ENCODE measurements around the gene CDADC1. TPM values are rescaled to one million over a fixed set of nuclear protein-coding genes. Genes with fewer than 3 reads are reported as not detected.

The CDADC1 gene
- total RNA-seq, 1 donor from 2014 or later: 1.7 TPM

GRCh38 chr13:49308097-49308875, 60.6 kb downstream of the CDADC1 start:
- Mint-ChIP-seq H3K27me3 (ENCODE audit: insufficient read depth, low read depth) (peaks cover 1% of the 10 kb centered on the region), H3K27ac (no peak overlapping the region), H3K9me3 (no peaks in the 10 kb centered on the region), H3K36me3 (no peaks in the 10 kb centered on the region), H3K4me1 (peaks cover 16% of the 10 kb centered on the region), H3K4me3 (no peak overlapping the region)
- Histone ChIP-seq H2AFZ (replicated peaks) (no peak overlapping the region), H3F3A (ENCODE audit: low read depth) (no peaks in the 10 kb centered on the region), H3K4me3 (no peak overlapping the region), H3K27me3 (no peaks in the 10 kb centered on the region), H3K4me2 (no peak overlapping the region), H3K27ac (no peak overlapping the region), H3K79me2 (ENCODE audit: low read depth) (no peaks in the 10 kb centered on the region), H4K20me1 (ENCODE audit: low read depth) (no peaks in the 10 kb centered on the region), H3K9ac (no peak overlapping the region), H3K4me1 (no peaks in the 10 kb centered on the region), H3K36me3 (no peaks in the 10 kb centered on the region), H3K9me3 (ENCODE audit: low read depth) (no peaks in the 10 kb centered on the region)
- no peak for DNase-seq (ENCODE audit: low spot score)
- TF ChIP-seq CTCF (IDR thresholded peaks at IDR 0.05) (no peak), EZH2 (IDR thresholded peaks at IDR 0.05) (no peak), EZH2phosphoT487 (IDR thresholded peaks at IDR 0.05) (no peak)

DNA sequence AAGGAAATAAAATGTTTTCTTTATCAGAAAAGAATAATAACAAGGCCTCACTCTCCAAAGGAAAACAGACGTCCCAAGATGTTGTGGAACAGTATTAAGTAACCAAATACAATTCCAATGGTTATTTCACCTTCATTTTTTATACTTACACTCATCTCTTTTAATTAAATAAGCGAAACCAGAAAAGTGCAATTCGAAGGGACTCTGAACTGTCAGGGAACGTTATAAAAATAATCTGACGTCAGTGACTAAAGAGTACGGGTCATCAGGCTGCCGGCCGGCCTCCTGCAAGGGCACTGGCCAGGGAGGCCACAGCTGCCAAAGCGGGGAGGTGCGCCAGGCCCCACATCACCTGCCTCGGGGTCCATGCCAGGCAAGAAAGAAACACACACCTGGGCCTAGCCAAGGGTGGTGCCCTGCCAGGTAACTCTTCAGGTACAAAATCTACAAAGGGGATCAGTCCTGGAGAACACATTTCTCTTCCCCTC, 61.2 kb downstream of the CDADC1 start:
- Histone ChIP-seq H3K36me3 (no peaks in the 10 kb centered on the region), H3K4me2 (no peak overlapping the region), H3K79me2 (ENCODE audit: low read depth) (no peaks in the 10 kb centered on the region), H4K20me1 (ENCODE audit: low read depth) (no peaks in the 10 kb centered on the region), H3K27ac (no peak overlapping the region), H3F3A (ENCODE audit: low read depth) (no peaks in the 10 kb centered on the region), H3K9me3 (ENCODE audit: low read depth) (no peaks in the 10 kb centered on the region), H2AFZ (replicated peaks) (no peak overlapping the region), H3K4me1 (no peaks in the 10 kb centered on the region), H3K9ac (no peak overlapping the region), H3K27me3 (no peaks in the 10 kb centered on the region), H3K4me3 (no peak overlapping the region)
- Mint-ChIP-seq H3K4me3 (no peak overlapping the region), H3K27me3 (ENCODE audit: insufficient read depth, low read depth) (no peaks in the 10 kb centered on the region), H3K9me3 (no peaks in the 10 kb centered on the region), H3K27ac (no peak overlapping the region), H3K4me1 (peaks cover 12% of the 10 kb centered on the region), H3K36me3 (no peaks in the 10 kb centered on the region)
- DNase-seq (ENCODE audit: low spot score): no peak
- TF ChIP-seq EZH2 (IDR thresholded peaks at IDR 0.05) (no peak), CTCF (IDR thresholded peaks at IDR 0.05) (no peak), EZH2phosphoT487 (IDR thresholded peaks at IDR 0.05) (no peak)

GRCh38 chr13:49310251-49310650, 62.5 kb downstream of the CDADC1 start:
- Histone ChIP-seq H3K27ac (no peak overlapping the region), H3F3A (ENCODE audit: low read depth) (no peaks in the 10 kb centered on the region), H4K20me1 (ENCODE audit: low read depth) (no peaks in the 10 kb centered on the region), H2AFZ (replicated peaks) (no peak overlapping the region), H3K9me3 (ENCODE audit: low read depth) (no peaks in the 10 kb centered on the region), H3K4me2 (no peak overlapping the region), H3K36me3 (no peaks in the 10 kb centered on the region), H3K9ac (no peak overlapping the region), H3K4me1 (no peaks in the 10 kb centered on the region), H3K4me3 (no peak overlapping the region), H3K27me3 (no peaks in the 10 kb centered on the region), H3K79me2 (ENCODE audit: low read depth) (no peaks in the 10 kb centered on the region)
- Mint-ChIP-seq H3K4me3 (no peak overlapping the region), H3K36me3 (no peaks in the 10 kb centered on the region), H3K27me3 (ENCODE audit: insufficient read depth, low read depth) (no peaks in the 10 kb centered on the region), H3K9me3 (no peaks in the 10 kb centered on the region), H3K27ac (no peak overlapping the region), H3K4me1 (peaks cover 10% of the 10 kb centered on the region)
- TF ChIP-seq EZH2phosphoT487 (IDR thresholded peaks at IDR 0.05) (no peak), CTCF (IDR thresholded peaks at IDR 0.05) (no peak), EZH2 (IDR thresholded peaks at IDR 0.05) (no peak)
- DNase-seq (ENCODE audit: low spot score): no peak

Measured in neural progenitor cell (in vitro differentiated cells).